Liver (tissue), 9 donors: ENCODE data around the gene NRROS. TPM values are rescaled to one million over a fixed set of nuclear protein-coding genes. Genes with fewer than 3 reads are reported as not detected.

ENCODE experiments used
- DNase-seq: peaks from one replicate; pipeline ENCODE4 v3.0.0-alpha.2; 2017; ENCODE audit warnings: low spot score
- H3K27ac ChIP-seq, 2 donors: one replicate each; pipeline ENCODE4 v1.7.0; 2013; ENCODE audit warnings: inconsistent platforms in 2 of 2, low read length in 2 of 2, control low read depth in 1 of 2, low read depth in 1 of 2, mild to moderate bottlenecking in 1 of 2
- H3K27me3 ChIP-seq, 4 donors: one replicate each; pipeline versions ENCODE4 v1.6.1 to v1.7.0; 2013; ENCODE audit warnings: low read length in 3 of 4, inconsistent platforms in 1 of 4, mild to moderate bottlenecking in 1 of 4, moderate library complexity in 1 of 4; ENCODE audit not compliant: control insufficient read depth in 4 of 4, insufficient read depth in 4 of 4
- H3K36me3 ChIP-seq, 4 donors: one replicate each; pipeline versions ENCODE4 v1.6.1 to v1.7.0; 2013; ENCODE audit warnings: low read length in 3 of 4, mild to moderate bottlenecking in 3 of 4, low read depth in 1 of 4, moderate library complexity in 1 of 4; ENCODE audit not compliant: control insufficient read depth in 4 of 4, insufficient read depth in 3 of 4
- H3K4me1 ChIP-seq, 4 donors: one replicate each; pipeline versions ENCODE4 v1.6.1 to v1.7.0; 2013; ENCODE audit warnings: low read length in 3 of 4, mild to moderate bottlenecking in 3 of 4, moderate library complexity in 1 of 4; ENCODE audit not compliant: control insufficient read depth in 4 of 4, insufficient read depth in 4 of 4
- H3K4me3 ChIP-seq, 3 donors: one replicate each; pipeline versions ENCODE4 v1.6.1 to v1.7.0; 2013; ENCODE audit warnings: low read length in 3 of 3, control low read depth in 1 of 3, low read depth in 1 of 3, mild to moderate bottlenecking in 1 of 3
- H3K9ac ChIP-seq, 2 donors: one replicate each; pipeline ENCODE4 v1.7.0; 2013; ENCODE audit warnings: low read length in 2 of 2, mild to moderate bottlenecking in 2 of 2, moderate library complexity in 2 of 2, control low read depth in 1 of 2, low read depth in 1 of 2
- H3K9me3 ChIP-seq, 4 donors: one replicate each; pipeline versions ENCODE4 v1.6.1 to v1.7.0; 2013; ENCODE audit warnings: low read length in 3 of 4; ENCODE audit not compliant: control insufficient read depth in 4 of 4
- ATF3 ChIP-seq: IDR thresholded peaks from 2 replicates; pipeline ENCODE4 v1.6.1; 2016; ENCODE audit warnings: antibody characterized with exemption
- CTCF ChIP-seq: fragments of 150-350 bp; IDR thresholded peaks from 2 replicates; pipeline ENCODE4 v1.5.1; 2017; ENCODE audit warnings: improper control_type of control experiment, low read depth, low read length; ENCODE audit not compliant: missing input control
- EGR1 ChIP-seq, 2 donors: IDR thresholded peaks; 2 replicates each; pipeline ENCODE4 v1.6.1; 2016 to 2018; ENCODE audit warnings: antibody characterized with exemption in 2 of 2, low read depth in 2 of 2
- FOXA1 ChIP-seq: IDR thresholded peaks from 2 replicates; pipeline ENCODE4 v1.6.1; 2016; ENCODE audit warnings: antibody characterized with exemption
- FOXA2 ChIP-seq: IDR thresholded peaks from 2 replicates; pipeline ENCODE4 v1.6.1; 2016; ENCODE audit warnings: antibody characterized with exemption
- GABPA ChIP-seq, 2 donors: IDR thresholded peaks in 1 of 2; conservative IDR thresholded peaks in 1 of 2; 2 replicates each; pipeline ENCODE4 v1.6.1; 2016; ENCODE audit warnings: antibody characterized with exemption in 2 of 2, mild to moderate bottlenecking in 1 of 2, moderate library complexity in 1 of 2
- HNF4A ChIP-seq, 2 donors: conservative IDR thresholded peaks; 2 replicates each; pipeline ENCODE4 v1.6.1; 2016; ENCODE audit warnings: antibody characterized with exemption in 2 of 2, mild to moderate bottlenecking in 2 of 2
- HNF4G ChIP-seq: IDR thresholded peaks from 2 replicates; pipeline ENCODE4 v1.6.1; 2016; ENCODE audit warnings: antibody characterized with exemption
- JUND ChIP-seq, 2 donors: IDR thresholded peaks; 2 replicates each; pipeline ENCODE4 v1.6.1; 2016; ENCODE audit warnings: antibody characterized with exemption in 2 of 2
- MAX ChIP-seq: IDR thresholded peaks from 2 replicates; pipeline ENCODE4 v1.6.1; 2016; ENCODE audit warnings: antibody characterized with exemption
- NR2F2 ChIP-seq: IDR thresholded peaks from 2 replicates; pipeline ENCODE4 v1.6.1; 2016; ENCODE audit warnings: antibody characterized with exemption
- RAD21 ChIP-seq, 2 donors: IDR thresholded peaks; 2 replicates each; pipeline ENCODE4 v1.6.1; 2016; ENCODE audit warnings: antibody characterized with exemption in 2 of 2, mild to moderate bottlenecking in 2 of 2
- REST ChIP-seq: IDR thresholded peaks from 2 replicates; pipeline ENCODE4 v1.6.1; 2016; ENCODE audit warnings: antibody characterized with exemption, mild to moderate bottlenecking
- RXRA ChIP-seq, 2 donors: IDR thresholded peaks; 2 replicates each; pipeline ENCODE4 v1.6.1; 2017 to 2018; ENCODE audit warnings: antibody characterized with exemption in 2 of 2, mild to moderate bottlenecking in 1 of 2
- SP1 ChIP-seq: IDR thresholded peaks from 2 replicates; pipeline ENCODE4 v1.6.1; 2018; ENCODE audit warnings: antibody characterized with exemption, mild to moderate bottlenecking
- TAF1 ChIP-seq: conservative IDR thresholded peaks from 2 replicates; pipeline ENCODE4 v1.6.1; 2016; ENCODE audit warnings: antibody characterized with exemption, mild to moderate bottlenecking
- YY1 ChIP-seq: IDR thresholded peaks from 2 replicates; pipeline ENCODE4 v1.6.1; 2016; ENCODE audit warnings: antibody characterized with exemption, mild to moderate bottlenecking
- ZBTB33 ChIP-seq: IDR thresholded peaks from 2 replicates; pipeline ENCODE4 v1.6.1; 2016; ENCODE audit warnings: antibody characterized with exemption
- WGBS: extraction: QIAGEN DNeasy Blood & Tissue Kit; methylation state at CpG from one replicate; pipeline ENCODE4 v1.1.7; 2013; 5-methylcytosine and 5-hydroxymethylcytosine counted together
- polyA plus RNA-seq, 2 donors: library from polyadenylated mRNA; stranded (reverse) in 1 of 2; unstranded in 1 of 2; fragments of 200-250 nt in 1 of 2; fragments of >200 nt in 1 of 2; fragmentation: Nextera tagmentation in 1 of 2; extraction: Ambion mirVana in 1 of 2; gene quantifications; one replicate each; pipeline versions ENCODE4 v1.2.1 to v1.2.3, GENCODE V29; 2013 to 2015
- total RNA-seq, 2 donors: library from RNA; depleted of rRNA; stranded (reverse); fragments of >200 nt; gene quantifications; one replicate each; pipeline ENCODE4 v1.2.3, GENCODE V29; 2014
- donor health status: healthy.
- donor health status: healthy.
- donor health status: healthy.
- donor health status: healthy.
- donor health status: healthy.

Gene NRROS
- total and polyA plus RNA-seq, 4 donors, result 0.82 to 9.2 (median 3.0) TPM

- no peak for DNase-seq
- no peaks in the 10 kb centered on the region for H3K9me3 ChIP-seq
- TF ChIP-seq CTCF (no peak), HNF4A (conservative IDR thresholded peaks at IDR 0.05) (no peak), MAX (no peak), JUND (IDR thresholded peaks at IDR 0.05) (no peak), HNF4G (no peak), GABPA (IDR thresholded peaks at IDR 0.05 in 1 of 2, conservative IDR thresholded peaks at IDR 0.05 in 1 of 2) (no peak), RAD21 (IDR thresholded peaks at IDR 0.05) (no peak), RXRA (IDR thresholded peaks at IDR 0.05) (no peak), ATF3 (no peak), YY1 (no peak), SP1 (no peak), TAF1 (no peak), EGR1 (IDR thresholded peaks at IDR 0.05; ENCODE audit: low read depth in 2 of 2) (no peak), FOXA1 (no peak), REST (no peak), ZBTB33 (no peak), NR2F2 (no peak), FOXA2 (no peak)
- no peak overlapping the region for H3K27ac ChIP-seq
- no peak overlapping the region for H3K9ac ChIP-seq
- no peaks in the 10 kb centered on the region for H3K36me3 ChIP-seq
- H3K4me1 ChIP-seq, result peaks cover 0 to 4% (median 0%) of the 10 kb centered on the region in 4 donors
- H3K27me3 ChIP-seq, result no peaks in the 10 kb centered on the region
- no peak overlapping the region for H3K4me3 ChIP-seq
- WGBS, result 89% methylated on average over 5 of the region's 5 CpGs
Observed at GRCh38 chr3:196656213-196656612, 16.7 kb downstream of the NRROS start.
